NCI-H1694 treated with DMSO at 0.1 percent for 48 hours (cell line): ENCODE measurements around the gene COLEC12.
"Not testable (repeated sequence)": the region's sequence is repeated elsewhere in the genome, so short reads cannot be mapped to it uniquely, and the experiment has no call there.

ENCODE experiments used
- DNase-seq: peaks from one replicate; lab custom pipeline; 2025; lab: John Stamatoyannopoulos, UW

COLEC12 gene

DNA sequence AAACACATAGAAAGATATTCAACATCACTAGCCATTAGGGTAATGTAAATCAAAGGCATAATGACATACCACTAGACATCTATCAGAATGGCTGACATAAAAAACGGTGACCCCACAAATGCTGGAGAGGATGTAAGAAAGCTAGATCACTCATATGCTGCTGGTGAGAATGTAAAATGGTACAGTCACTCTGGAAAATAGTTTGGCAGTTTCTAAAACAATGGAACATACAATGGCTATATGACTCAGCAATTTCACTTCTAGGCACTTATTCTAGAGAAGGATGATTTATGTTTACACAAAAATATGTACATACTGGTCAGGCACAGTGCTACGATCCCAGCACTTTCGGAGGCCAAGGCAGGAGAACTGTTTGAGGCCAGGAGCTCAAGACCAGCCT is 87.3 kb downstream of the COLEC12 start:
- DNase-seq: no peak

DNA sequence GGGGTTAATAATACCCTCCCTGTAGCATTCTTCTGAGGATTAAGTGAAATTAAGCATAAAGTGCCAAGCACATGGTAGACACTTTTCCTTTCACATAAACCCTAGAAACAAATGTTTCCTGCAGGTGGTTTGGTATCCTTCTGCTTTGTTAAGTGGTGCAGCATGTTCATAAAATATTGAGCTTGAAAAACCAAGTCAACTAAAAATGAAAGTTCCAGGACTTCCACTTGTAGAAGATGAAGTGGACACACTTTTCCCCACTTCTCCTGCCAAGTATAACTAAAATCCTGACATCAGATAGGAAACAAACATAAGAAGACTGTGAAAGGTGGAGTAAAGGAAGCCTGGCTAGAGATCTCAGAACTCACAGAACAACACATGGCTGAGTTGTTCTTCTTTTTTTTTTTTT is 90.5 kb downstream of the COLEC12 start:
- DNase-seq: no peak

DNA sequence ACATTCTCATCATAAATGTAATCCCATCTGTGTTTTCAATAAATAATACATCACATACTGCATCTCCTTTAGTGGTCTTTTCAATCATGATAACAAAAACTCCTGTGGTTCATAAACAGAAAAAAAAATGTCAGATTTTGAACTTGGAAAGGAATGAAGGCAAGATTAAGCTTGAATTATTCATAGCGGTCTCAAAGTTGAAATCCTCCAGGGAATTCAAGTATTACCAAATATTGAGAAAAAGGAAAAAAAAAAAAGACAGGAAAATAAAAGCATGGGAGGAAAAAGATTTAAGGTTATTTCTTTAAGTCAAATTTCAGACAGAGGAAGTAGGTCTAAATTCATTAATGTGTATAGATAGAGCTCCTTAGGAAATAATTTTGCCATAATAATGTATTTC is 92.1 kb downstream of the COLEC12 start:
- DNase-seq: no peak

DNA sequence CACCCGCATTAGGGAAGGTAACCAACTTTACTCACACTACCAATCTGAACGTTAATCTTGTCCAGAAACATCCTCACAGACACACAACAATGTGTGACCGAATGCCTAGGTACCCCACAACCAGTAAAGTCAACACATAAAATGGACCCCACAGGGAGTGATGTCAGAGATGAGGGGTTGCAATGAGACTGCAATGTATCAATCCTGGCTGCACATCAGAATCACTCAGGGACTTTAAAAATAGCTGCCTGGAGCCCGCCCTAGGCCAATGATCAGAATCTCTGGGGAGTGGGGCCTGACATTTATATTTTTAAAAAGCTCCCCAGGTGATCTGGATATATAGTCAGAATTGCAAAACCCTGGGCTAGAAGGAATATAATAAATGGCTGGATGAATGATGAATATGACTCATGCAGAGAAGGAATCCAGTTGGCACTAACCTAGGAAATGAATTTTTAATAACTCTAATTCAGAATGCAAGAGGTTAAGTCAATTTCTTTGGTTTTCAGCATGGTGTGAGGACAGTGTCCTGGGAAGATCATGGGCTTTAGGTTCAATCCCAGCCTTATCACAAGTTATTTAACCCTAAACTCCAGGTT is 92.8 kb downstream of the COLEC12 start:
- DNase-seq: no peak

GRCh38 chr18:407191-407590 is 93.3 kb downstream of the COLEC12 start:
- DNase-seq: no peak

DNA sequence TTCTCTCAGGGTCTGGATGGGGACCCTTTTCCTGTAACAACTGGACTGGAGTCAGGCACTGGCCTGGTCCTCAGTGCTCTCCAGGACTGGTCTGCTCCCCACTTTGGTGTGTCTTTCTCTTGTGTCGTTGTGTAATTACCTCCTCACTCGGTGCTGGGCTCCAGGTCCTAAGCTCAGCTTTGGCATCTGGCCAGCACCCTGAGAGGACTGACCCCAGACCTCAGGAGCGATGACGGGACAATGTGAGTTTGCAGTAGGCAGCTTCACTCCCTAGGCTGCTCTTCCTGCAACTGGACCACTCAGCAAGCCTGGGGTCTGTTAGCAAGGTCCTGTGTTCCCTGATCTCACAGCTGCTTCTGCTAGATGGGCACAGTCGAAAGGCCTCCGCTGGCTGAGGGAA is 93.8 kb downstream of the COLEC12 start:
- DNase-seq: no peak

GRCh38 chr18:405006-405405 is 95.5 kb downstream of the COLEC12 start:
- not testable (repeated sequence) for DNase-seq

DNA sequence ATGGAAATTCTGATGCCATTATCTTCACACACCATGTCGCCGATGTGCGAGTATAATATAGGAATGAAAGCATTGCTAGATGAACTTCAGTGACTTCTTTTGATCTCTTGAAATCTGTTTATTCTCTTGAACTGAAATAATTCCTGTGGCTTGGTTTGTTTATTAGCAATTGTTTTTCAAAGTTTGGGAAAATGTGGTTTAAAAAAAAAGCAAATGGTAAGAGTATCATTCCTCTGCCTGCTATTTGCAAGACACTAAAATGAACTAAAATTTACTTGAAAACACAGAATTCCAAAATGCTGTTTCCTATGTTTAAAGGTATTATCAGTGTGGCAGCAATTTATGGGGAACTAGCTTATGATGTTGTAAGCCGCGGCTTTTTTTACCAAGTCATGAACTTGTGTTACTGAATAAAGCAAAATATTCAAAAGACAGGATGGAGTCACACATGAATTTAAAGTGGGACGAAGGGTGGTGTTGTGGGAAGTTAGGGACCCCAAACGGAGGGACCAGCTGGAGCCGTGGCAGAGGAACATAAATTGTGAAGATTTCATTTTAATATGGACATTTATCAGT is 96.4 kb downstream of the COLEC12 start:
- no peak for DNase-seq

GRCh38 chr18:402129-402528 is 98.4 kb downstream of the COLEC12 start:
- no peak for DNase-seq

DNA sequence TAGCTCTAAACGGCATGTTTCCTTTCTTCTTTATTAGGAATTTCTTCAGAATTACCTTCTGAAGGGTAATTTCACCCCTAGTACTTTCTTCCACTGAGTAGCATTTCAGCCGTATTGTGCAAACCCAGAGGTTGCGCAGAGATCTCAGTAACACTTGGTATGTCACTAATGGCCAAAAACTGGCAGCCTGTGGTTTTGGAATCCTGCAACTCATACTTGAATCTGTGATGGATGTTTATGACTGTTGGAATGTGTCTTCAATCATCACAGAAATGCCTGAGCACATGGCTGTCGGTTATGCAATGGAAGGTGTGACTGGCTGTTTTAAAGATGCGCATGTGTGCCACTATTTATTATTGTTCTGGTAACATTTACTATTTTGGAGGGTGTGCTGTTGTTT is 100.0 kb downstream of the COLEC12 start:
- no peak for DNase-seq

DNA sequence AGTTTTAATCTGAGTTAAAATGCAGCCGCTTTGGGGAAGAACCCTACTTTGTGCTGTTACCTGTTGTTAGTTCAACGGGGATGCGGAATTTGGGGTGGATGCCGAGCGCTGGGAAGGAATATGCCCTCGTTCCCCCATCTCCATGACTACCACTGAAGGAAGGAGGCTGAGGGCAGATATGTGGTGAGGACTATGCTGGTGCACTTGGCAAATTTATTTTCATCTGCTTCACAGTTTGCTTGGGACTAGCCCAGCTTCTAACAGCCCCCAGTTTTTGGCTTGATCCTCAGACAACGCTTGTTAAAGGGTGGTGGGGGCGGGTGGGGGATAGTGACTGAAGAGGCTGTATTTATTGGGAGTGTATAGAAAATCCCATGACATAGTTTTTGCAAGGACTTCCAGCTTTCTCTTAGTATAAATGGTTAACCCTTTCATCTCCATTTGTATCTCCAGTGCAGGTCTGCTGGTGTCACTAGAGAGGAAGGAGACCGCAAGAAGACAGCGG is 100.8 kb downstream of the COLEC12 start:
- no peak for DNase-seq

- no peak for DNase-seq
These were observed 101.4 kb downstream of the COLEC12 start for GRCh38 chr18:398935-399630.

DNA sequence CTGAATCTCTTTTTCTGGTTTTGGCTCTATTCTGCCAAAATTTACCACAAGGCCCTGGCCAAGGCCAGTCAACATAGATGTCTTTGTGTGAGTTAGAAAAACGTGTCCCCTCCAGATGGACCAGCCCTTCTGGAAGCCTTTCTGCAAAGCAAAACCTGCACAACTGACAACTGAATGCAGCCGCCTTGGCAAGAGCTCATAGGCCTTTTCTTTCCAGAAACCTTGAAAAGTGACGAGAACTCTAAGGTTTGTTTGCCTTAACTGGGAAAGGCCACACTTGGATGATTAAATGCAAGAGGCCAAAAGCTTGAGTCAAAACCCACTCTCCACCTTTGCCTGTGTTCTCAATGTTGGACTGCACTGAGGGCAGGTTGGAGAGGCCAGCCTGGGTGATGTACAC is 103.9 kb downstream of the COLEC12 start:
- no peak for DNase-seq

GRCh38 chr18:396251-396555 is 104.3 kb downstream of the COLEC12 start:
- no peak for DNase-seq

GRCh38 chr18:395456-396250 is 104.8 kb downstream of the COLEC12 start:
- no peak for DNase-seq

GRCh38 chr18:394987-395362 is 105.5 kb downstream of the COLEC12 start:
- DNase-seq: peak; percentile 1

- DNase-seq: no peak
These were observed 106.1 kb downstream of the COLEC12 start for GRCh38 chr18:394262-394986.

DNA sequence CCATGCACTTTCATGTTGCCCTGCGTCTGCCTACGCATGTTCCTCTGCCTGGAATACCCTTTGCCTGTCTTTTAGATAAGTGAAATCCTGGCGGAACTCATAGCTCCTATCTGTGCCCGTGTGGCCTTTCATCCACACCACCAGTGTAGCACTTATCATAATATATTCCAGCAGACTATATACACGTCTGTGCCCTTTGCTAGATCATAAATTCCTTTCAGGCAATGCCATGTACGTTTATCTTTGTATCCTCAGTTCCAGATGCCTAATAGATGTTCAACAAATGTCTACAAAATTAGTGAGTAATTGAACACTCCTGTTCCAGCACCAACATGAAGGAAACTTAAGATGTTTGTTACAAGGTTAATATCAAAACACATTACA is 106.9 kb downstream of the COLEC12 start:
- DNase-seq: no peak

DNA sequence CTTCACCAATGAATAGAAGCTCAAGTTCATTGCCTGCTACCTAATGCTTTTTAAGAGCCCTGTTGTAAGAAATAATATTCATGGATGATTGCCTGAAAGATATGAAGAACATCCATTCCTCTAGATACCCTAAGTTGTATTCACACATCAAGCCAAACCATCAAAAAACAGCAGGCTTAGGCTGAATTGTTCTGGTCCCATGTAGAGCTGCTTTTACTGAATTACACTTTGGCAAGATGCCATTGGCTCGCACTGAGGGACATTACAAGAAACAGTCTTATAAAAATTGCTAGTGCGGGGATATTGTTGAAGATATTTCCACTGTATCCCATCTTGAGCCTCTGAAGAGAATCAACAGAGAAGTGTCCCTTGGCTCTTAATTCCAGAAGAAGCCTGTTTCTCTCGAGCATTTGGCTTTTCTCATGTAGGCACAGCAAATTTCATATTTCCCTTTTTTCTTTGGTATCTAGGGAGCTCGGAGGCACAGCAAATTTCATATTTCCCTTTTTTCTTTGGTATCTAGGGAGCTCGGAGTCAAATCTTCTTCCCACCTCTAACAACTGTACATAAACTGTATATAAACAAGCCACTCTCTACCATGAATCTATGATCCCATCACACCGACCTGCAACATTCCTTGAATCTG is 107.5 kb downstream of the COLEC12 start:
- no peak for DNase-seq

DNA sequence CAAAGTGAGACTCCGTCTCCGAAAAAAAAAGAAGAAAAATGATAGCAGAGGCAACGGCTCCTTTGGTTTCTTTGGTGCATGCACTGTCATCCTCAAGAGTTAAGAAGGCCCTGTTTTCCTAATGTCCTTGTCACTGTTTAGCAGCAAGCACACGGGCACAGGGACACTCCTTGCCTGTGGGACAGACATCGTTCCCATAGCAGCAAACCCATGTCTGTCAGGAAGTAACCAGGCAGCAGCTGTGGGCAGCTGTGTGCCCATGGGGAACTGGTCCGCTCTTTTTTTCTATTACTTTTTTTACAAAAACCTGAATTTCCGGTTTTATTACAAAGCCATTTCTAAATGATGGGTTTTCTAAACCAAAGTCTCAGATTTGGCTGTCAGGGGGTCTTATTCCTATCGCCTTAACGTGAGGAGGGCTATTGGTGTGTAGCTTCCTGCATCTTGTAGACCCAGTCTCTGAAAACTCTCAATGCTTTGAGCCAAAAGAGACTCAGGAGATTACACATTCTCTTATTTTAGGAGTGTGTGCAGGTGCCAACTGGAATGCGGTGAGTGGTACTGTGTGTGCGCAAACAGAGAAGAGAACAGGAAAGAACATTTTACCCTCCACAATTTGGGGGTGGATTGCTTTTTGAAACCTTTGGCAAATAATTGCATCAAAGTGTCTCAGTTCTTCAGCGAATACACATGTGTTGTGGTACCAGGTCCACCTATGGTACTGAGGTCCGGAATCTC is 109.6 kb downstream of the COLEC12 start:
- DNase-seq: no peak
